OCI-LY7 (cell line): Measurements from ENCODE around the gene PHF23.

Source experiments
- CTCF ChIP-seq: fragments of 200-600 bp; sonication (generic); conservative IDR thresholded peaks from 2 replicates; pipeline ENCODE4 v1.5.1; 2014; ENCODE audit warnings: mild to moderate bottlenecking, antibody characterized with exemption, low read length, moderate library complexity, mixed read lengths
- EZH2phosphoT487 ChIP-seq: fragments of 200-600 bp; sonication (generic); IDR thresholded peaks from 2 replicates; pipeline ENCODE4 v1.6.1; 2018; ENCODE audit warnings: low read depth, borderline replicate concordance, mild to moderate bottlenecking, mixed run types, antibody characterized with exemption, low read length, moderate library complexity, mixed read lengths

DNA sequence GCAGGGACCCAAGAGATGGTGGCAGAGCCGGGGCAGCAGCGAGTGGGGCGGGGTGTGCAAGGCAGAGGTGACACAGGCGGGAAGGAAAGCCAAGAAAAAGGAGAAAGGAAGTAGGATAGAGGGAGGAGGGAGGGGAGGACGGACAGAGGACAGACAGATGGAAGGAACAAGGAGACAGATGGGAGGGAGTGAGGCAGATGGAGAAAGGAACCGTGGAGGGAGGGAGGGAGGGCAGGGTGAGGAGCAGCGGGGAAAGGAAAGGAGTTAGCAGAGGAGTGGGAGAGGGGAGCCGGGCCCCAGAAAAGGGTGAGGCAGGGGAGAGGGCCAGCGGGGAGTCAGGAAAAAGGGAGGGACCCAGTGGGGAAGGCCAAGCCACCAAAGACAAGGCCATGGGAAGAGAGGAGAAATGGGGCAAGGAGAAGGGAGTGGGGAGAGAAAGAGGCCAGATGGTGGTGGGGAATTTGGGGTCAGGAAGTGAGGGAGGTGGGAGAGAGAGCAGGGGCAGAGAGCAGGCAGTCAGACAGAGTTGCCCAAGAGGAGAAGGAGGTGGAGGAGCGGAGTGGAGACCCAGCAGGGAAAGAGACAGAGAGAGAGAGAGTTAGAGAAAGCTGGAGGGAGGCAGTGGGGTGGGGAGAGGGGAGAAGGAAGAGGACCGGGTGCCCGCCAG, 46.9 kb downstream of the PHF23 start:
- TF ChIP-seq CTCF: no peak
- no peak for TF ChIP-seq EZH2phosphoT487
